Nephron progenitor cell (in vitro differentiated cells): ENCODE measurements around the gene HID1.

ENCODE experiments used
- DNase-seq: peaks from one replicate; pipeline ENCODE4 v3.0.0; 2021
- H3K27ac Mint-ChIP-seq: 2 replicates; pipeline ENCODE4 v1.8.0; 2021; ENCODE audit warnings: mild to moderate bottlenecking, moderate library complexity, mixed read lengths
- H3K27me3 Mint-ChIP-seq: 2 replicates; pipeline ENCODE4 v1.8.0; 2021; ENCODE audit warnings: mild to moderate bottlenecking, low read depth, mixed read lengths; ENCODE audit not compliant: poor library complexity
- H3K36me3 Mint-ChIP-seq: 2 replicates; pipeline ENCODE4 v1.8.0; 2021; ENCODE audit warnings: low read depth, mixed read lengths
- H3K4me1 Mint-ChIP-seq: 2 replicates; pipeline ENCODE4 v1.8.0; 2021; ENCODE audit warnings: mixed read lengths
- H3K4me3 Mint-ChIP-seq: 2 replicates; pipeline ENCODE4 v1.8.0; 2021; ENCODE audit warnings: mild to moderate bottlenecking, moderate library complexity, mixed read lengths
- H3K9me3 Mint-ChIP-seq: 2 replicates; pipeline ENCODE4 v1.8.0; 2021; ENCODE audit warnings: mild to moderate bottlenecking, moderate library complexity, mixed read lengths
- CTCF ChIP-seq: fragments of 200-600 bp; sonication (generic); IDR thresholded peaks from 2 replicates; pipeline ENCODE4 v1.5.0; 2021; ENCODE audit warnings: antibody characterized with exemption

HID1 gene

GRCh38 chr17:74904687-74905409 lies 67.7 kb downstream of the HID1 start:
- Mint-ChIP-seq H3K27me3 (peaks cover 55% of the 10 kb centered on the region), H3K9me3 (no peaks in the 10 kb centered on the region), H3K36me3 (no peaks in the 10 kb centered on the region), H3K4me1 (peaks cover 6% of the 10 kb centered on the region), H3K27ac (no peak overlapping the region), H3K4me3 (no peak overlapping the region)
- no peak for TF ChIP-seq CTCF
- no peak for DNase-seq

- no peak overlapping the region for H3K4me3 Mint-ChIP-seq
- peaks cover 54% of the 10 kb centered on the region for H3K27me3 Mint-ChIP-seq
- H3K36me3 Mint-ChIP-seq, result no peaks in the 10 kb centered on the region
- H3K9me3 Mint-ChIP-seq, result no peaks in the 10 kb centered on the region
- no peak for TF ChIP-seq CTCF
- H3K4me1 Mint-ChIP-seq, result peaks cover 6% of the 10 kb centered on the region
- DNase-seq, result no peak
- H3K27ac Mint-ChIP-seq, result no peak overlapping the region
Measured at GRCh38 chr17:74903671-74904070, 68.9 kb downstream of the HID1 start.

- DNase-seq, result no peak
- no peak for TF ChIP-seq CTCF
- peaks cover 54% of the 10 kb centered on the region for H3K27me3 Mint-ChIP-seq
- no peak overlapping the region for H3K4me3 Mint-ChIP-seq
- peaks cover 6% of the 10 kb centered on the region for H3K4me1 Mint-ChIP-seq
- no peaks in the 10 kb centered on the region for H3K36me3 Mint-ChIP-seq
- H3K27ac Mint-ChIP-seq, result no peak overlapping the region
- no peaks in the 10 kb centered on the region for H3K9me3 Mint-ChIP-seq
Measured at GRCh38 chr17:74903034-74903433, 69.5 kb downstream of the HID1 start.

- Mint-ChIP-seq H3K4me1 (peaks cover 6% of the 10 kb centered on the region), H3K27me3 (peaks cover 64% of the 10 kb centered on the region), H3K9me3 (no peaks in the 10 kb centered on the region), H3K36me3 (no peaks in the 10 kb centered on the region), H3K27ac (no peak overlapping the region), H3K4me3 (no peak overlapping the region)
- no peak for TF ChIP-seq CTCF
- no peak for DNase-seq
Measured at GRCh38 chr17:74901353-74902135, 71.0 kb downstream of the HID1 start.
